OCI-LY1 (cell line): ENCODE results near the gene CLN3.

Experiments
- EZH2 ChIP-seq: fragments of 200-600 bp; sonication (generic), shearing (Covaris generic); IDR thresholded peaks from 2 replicates; pipeline ENCODE4 v1.8.0; 2017; ENCODE audit warnings: borderline replicate concordance, mixed run types, mild to moderate bottlenecking, antibody characterized with exemption, low read length, moderate library complexity, mixed read lengths
- TF ChIP-seq, protein P1 (sequence below): fragments of 200-600 bp; sonication (generic), shearing (Covaris generic); IDR thresholded peaks from 2 replicates; pipeline ENCODE4 v1.5.1; 2017; ENCODE audit warnings: mild to moderate bottlenecking, antibody characterized with exemption, low read length, moderate library complexity, mixed read lengths

DNA sequence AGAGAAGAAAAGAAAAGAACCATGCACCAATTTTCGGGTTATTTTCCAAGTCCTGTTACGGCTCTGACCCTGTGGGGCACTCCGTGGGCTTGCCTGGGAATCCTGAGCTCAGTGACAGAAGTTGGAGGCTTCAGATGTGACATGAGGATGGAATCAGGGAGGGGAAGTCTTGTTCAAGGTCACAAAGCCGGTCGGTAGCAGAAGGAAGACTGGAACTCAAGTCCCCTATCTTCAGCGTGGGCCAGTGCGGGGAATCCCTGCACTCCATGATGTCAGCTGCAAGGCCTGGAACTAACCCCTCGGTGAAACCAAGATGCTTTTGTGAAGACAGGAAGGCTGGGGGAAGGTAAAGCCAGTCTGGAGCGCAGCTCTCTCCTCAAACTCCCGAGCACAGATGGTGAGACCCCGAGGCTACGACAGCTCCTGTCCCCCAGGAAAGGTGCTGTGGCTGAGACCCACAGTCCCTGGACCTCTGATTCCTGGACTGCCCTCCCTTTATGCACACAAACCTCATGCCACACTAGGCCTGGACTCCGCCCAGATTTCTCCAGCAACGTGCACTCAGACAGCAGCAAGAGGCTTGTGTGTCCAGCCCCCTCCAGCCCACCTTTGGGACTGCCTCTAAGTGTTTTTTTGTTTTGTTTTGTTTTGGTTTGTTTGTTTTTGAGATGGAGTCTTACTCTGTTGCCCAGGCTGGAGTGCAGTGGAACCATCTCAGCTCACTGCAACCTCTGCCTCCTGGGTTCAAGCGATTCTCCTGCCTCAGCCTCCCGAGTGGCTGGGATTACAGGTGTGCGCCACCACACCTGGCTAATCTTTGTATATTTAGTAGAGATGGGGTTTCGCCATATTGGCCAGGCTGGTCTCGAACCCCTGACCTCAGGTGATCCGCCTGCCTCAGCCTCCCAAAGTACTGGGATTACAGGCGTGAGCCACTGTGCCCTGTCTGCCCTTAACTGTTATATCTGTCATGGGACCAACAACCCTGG, 20.2 kb upstream of the CLN3 start:
- TF ChIP-seq, protein P1, sequence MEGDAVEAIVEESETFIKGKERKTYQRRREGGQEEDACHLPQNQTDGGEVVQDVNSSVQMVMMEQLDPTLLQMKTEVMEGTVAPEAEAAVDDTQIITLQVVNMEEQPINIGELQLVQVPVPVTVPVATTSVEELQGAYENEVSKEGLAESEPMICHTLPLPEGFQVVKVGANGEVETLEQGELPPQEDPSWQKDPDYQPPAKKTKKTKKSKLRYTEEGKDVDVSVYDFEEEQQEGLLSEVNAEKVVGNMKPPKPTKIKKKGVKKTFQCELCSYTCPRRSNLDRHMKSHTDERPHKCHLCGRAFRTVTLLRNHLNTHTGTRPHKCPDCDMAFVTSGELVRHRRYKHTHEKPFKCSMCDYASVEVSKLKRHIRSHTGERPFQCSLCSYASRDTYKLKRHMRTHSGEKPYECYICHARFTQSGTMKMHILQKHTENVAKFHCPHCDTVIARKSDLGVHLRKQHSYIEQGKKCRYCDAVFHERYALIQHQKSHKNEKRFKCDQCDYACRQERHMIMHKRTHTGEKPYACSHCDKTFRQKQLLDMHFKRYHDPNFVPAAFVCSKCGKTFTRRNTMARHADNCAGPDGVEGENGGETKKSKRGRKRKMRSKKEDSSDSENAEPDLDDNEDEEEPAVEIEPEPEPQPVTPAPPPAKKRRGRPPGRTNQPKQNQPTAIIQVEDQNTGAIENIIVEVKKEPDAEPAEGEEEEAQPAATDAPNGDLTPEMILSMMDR, result no peak
- no peak for TF ChIP-seq EZH2
